ENCODE measurements around the gene PGR.

The PGR gene

GRCh38 chr11:101129203-101129943 lies at the start of gene PGR:
Gene PGR, minus strand, starts transcription at chr11:101129813. Its CDS starts 743 bp downstream, at chr11:101129070.
- FAIRE-seq (no peak), DNase-seq (ENCODE audit: extremely low spot score, insufficient read length, low read depth) (no peak)

- no peak for DNase-seq (ENCODE audit: extremely low spot score, insufficient read length, low read depth)
- no peak for FAIRE-seq
These were observed 46.8 kb upstream of the PGR start for GRCh38 chr11:101176381-101176780.

- no peak for FAIRE-seq
- no peak for DNase-seq (ENCODE audit: extremely low spot score, insufficient read length, low read depth)
These were observed 40.3 kb upstream of the PGR start for GRCh38 chr11:101169944-101170343.

GRCh38 chr11:101166038-101166437 lies 36.4 kb upstream of the PGR start:
- no peak for FAIRE-seq
- no peak for DNase-seq (ENCODE audit: extremely low spot score, insufficient read length, low read depth)

GRCh38 chr11:101158119-101158518 lies 28.5 kb upstream of the PGR start:
- no peak for FAIRE-seq

GRCh38 chr11:101138245-101138930 lies 8.8 kb upstream of the PGR start:
- DNase-seq (ENCODE audit: extremely low spot score, insufficient read length, low read depth), result no peak
- no peak for FAIRE-seq

More at GRCh38 chr11:101158119-101158518, 28.5 kb upstream of the PGR start:
- no peak for DNase-seq (ENCODE audit: extremely low spot score, insufficient read length, low read depth)

GRCh38 chr11:101133190-101133589 lies 3.6 kb upstream of the PGR start:
- DNase-seq (ENCODE audit: extremely low spot score, insufficient read length, low read depth) (no peak), FAIRE-seq (no peak)

GRCh38 chr11:101128571-101129202 lies 926 bp downstream of the PGR start:
- no peak for FAIRE-seq

GRCh38 chr11:101127699-101128570 lies 1.7 kb downstream of the PGR start:
- no peak for FAIRE-seq
- DNase-seq (ENCODE audit: extremely low spot score, insufficient read length, low read depth), result no peak

More at GRCh38 chr11:101128571-101129202, 926 bp downstream of the PGR start:
- no peak for DNase-seq (ENCODE audit: extremely low spot score, insufficient read length, low read depth)

GRCh38 chr11:101127197-101127698 lies 2.4 kb downstream of the PGR start:
- FAIRE-seq (no peak), DNase-seq (ENCODE audit: extremely low spot score, insufficient read length, low read depth) (no peak)

- DNase-seq (ENCODE audit: extremely low spot score, insufficient read length, low read depth) (no peak), FAIRE-seq (no peak)
These were observed 2.9 kb downstream of the PGR start for GRCh38 chr11:101126551-101127196.

GRCh38 chr11:101115671-101116160 lies 13.9 kb downstream of the PGR start:
- no peak for FAIRE-seq
- DNase-seq (ENCODE audit: extremely low spot score, insufficient read length, low read depth), result no peak

GRCh38 chr11:101113540-101113939 lies 16.1 kb downstream of the PGR start:
- no peak for FAIRE-seq
- no peak for DNase-seq (ENCODE audit: extremely low spot score, insufficient read length, low read depth)

- DNase-seq (ENCODE audit: extremely low spot score, insufficient read length, low read depth) (no peak), FAIRE-seq (no peak)
These were observed 24.9 kb downstream of the PGR start for GRCh38 chr11:101104716-101105115.

- DNase-seq (ENCODE audit: extremely low spot score, insufficient read length, low read depth) (no peak), FAIRE-seq (no peak)
These were observed 26.2 kb downstream of the PGR start for GRCh38 chr11:101103433-101103832.

- FAIRE-seq (no peak), DNase-seq (ENCODE audit: extremely low spot score, insufficient read length, low read depth) (no peak)
These were observed 29.0 kb downstream of the PGR start for GRCh38 chr11:101100601-101101000.

GRCh38 chr11:101096036-101096704 lies 33.4 kb downstream of the PGR start:
- DNase-seq (ENCODE audit: extremely low spot score, insufficient read length, low read depth) (no peak), FAIRE-seq (no peak)

GRCh38 chr11:101091781-101092180 lies 37.8 kb downstream of the PGR start:
- FAIRE-seq, result no peak
- no peak for DNase-seq (ENCODE audit: extremely low spot score, insufficient read length, low read depth)

All from GM18507 (cell line).